NOMO-1 treated with DMSO at 0.1 percent for 48 hours (cell line): ENCODE measurements around the gene PATL2.
"Not testable (repeated sequence)": the region's sequence is repeated elsewhere in the genome, so short reads cannot be mapped to it uniquely, and the experiment has no call there.

Experiments
- DNase-seq: peaks from one replicate; lab custom pipeline; 2025; ENCODE audit not compliant: unreplicated experiment; lab: John Stamatoyannopoulos, UW

The PATL2 gene

DNA sequence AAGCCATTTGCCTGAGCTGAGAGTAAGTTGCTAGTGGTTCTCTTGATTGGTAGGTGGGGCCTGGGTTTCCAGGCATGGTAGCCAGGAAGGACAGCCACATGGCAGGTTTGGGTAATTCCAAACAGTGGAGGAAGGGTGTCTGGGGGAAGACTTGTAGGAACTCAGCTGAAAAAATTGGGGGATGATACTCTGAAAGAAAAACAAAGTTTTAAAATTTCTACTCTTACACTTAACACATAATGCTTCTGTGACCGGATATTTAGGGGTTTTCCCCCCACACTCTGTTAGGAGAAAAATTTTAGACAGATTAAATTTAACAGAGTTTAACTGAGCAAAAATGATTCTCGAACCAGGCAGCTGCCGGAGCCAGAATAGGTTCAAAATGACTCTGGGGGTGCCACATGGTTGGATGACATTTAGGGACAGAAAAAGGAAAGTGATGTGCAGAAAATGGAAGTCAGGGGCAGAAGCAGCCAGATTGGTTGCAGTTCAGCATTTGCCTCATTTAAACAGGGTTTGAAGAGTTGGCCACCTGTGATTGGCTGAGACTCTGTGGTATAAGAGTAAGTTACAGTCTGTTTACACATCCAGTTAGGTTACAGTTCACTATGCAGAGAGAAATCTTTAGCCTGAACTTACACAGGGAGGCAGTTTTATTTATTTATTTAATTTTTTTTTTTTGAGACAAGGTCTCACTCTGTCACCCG is 8.3 kb upstream of the PATL2 start:
- DNase-seq, result no peak

GRCh38 chr15:44718927-44719292 is 7.8 kb upstream of the PATL2 start:
- no peak for DNase-seq

DNA sequence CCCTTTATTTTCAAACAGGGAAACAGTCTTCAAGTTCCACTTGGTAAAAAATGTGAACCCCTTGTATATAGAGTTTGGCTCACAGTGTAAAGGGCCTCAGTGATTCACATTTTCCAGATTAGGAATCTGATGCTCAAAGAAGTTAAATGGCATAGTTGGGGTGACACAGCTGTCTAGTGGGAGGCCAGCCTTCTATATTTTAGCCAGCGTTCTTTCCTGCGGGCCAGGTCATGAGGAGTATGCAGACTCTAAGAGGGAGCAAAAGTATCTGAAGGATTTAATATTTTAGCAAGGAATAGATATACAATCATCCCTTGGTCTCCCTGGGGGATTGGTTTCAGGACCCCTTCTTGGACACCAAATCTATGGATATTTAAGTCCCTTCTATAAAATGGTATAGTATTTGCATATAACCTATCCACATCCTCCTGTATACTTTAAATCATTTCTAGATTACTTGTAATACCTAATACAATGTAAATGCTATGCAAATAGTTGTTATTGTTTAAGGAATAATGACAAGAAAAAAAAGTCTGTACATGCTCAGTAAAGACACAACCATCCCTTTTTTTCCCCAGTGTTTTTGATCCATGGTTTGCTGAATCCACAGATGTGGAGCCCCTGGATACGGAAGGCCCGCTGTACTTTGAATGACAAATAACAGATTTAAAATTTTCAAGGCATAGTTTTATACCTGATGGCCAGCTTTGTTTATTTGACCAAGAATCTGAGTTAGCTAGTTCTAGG is 7.2 kb upstream of the PATL2 start:
- DNase-seq, result no peak

GRCh38 chr15:44716983-44717602 is 6.0 kb upstream of the PATL2 start:
- no peak for DNase-seq

- DNase-seq, result no peak
These were observed 4.7 kb upstream of the PATL2 start for GRCh38 chr15:44715797-44716334.

GRCh38 chr15:44715142-44715796 is 4.1 kb upstream of the PATL2 start:
- DNase-seq, result no peak

GRCh38 chr15:44713006-44713966 is 2.2 kb upstream of the PATL2 start:
- peak; percentile 29 for DNase-seq

- DNase-seq, result peak; percentile 83
These were observed 1.4 kb upstream of the PATL2 start for GRCh38 chr15:44712346-44713005.

- DNase-seq, result peak; percentile 47
These were observed 721 bp upstream of the PATL2 start for GRCh38 chr15:44711743-44712345.

DNA sequence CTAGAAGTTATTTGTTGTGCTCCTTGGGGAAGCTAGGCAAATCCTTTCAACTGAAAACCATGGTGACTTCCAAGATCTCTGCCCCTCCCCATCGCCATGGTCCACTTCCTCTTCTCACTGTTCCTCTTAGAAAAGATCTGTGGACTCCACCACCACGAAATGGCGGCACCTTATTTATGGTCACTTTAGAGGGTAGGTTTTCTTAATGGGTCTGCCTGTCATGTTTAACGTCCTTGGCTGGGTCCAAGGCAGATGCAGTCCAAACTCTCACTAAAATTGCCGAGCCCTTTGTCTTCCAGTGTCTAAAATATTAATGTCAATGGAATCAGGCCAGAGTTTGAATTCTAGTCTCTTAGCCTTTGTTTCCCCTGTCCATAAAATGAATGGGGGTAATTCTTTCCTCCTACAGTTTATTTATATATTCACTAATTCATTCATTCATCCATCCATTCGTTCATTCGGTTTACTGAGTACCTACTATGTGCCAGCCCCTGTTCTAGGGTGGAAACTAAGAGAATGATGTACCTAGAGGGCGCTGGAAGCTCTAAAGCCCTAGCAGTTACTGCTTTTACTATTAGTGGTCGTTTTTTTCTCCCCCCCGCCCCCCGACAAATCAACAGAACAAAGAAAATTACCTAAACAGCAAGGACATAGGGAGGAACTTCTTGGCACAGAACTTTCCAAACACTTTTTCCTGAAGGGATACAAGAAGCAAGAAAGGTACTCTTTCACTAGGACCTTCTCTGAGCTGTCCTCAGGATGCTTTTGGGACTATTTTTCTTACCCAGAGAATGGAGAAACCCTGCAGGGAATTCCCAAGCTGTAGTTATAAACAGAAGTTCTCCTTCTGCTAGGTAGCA is 657 bp downstream of the PATL2 start:
- peak; percentile 86 for DNase-seq

DNA sequence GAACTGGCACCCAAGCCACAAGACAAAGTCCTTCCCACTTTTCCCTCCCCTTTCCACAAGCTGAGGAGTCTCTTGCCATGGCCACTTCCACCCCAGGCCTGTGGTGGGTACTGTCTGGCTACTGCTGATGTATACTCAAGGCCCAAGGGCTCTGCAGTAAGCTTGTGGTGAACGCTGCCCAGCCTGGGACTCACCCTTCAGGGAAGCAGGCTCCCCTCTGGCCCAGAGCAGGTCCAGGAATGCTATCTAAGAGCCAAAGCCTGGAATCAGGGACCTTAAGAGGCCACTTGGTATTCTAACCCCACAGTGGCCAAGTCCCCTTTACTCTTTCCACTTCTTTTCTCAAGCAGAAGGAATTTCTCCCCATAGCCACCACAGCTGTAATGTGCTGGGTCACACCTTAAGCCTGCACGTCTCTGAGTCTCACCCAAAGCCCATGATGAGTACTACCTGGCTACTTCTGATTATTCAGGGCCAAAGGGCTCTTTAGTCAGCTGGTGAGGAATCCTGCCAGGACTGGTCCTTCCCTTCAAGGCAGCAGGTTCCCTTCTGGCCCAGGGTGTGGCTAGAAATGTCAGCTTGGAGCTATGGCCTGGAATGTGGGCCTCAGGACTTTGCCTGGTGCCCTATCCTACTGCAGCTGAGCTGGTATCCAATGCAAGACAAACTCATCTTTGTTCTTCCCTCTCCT is 4.0 kb downstream of the PATL2 start:
- DNase-seq, result no peak

DNA sequence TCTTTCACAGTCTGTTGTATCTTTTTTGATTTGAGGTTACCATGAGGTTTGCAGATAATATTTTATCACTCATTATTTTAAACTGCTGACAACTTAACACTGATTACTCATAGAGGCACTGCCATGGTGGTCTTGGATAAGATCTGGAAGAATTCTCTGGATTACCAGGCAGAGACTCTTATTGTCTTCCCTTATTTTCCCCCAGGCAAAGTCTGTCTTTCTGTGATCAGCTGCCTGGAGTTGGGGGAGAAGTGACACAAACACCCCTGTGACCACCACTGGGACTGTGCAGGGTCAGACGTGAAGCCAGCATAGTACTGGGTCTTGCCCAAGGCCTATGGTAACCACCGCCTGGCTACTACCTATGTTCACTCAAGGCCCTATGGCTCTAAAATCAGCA is 4.7 kb downstream of the PATL2 start:
- no peak for DNase-seq

GRCh38 chr15:44705986-44706385 is 5.1 kb downstream of the PATL2 start:
- no peak for DNase-seq

- not testable (repeated sequence) for DNase-seq
These were observed 10.4 kb downstream of the PATL2 start for GRCh38 chr15:44700676-44701075.

DNA sequence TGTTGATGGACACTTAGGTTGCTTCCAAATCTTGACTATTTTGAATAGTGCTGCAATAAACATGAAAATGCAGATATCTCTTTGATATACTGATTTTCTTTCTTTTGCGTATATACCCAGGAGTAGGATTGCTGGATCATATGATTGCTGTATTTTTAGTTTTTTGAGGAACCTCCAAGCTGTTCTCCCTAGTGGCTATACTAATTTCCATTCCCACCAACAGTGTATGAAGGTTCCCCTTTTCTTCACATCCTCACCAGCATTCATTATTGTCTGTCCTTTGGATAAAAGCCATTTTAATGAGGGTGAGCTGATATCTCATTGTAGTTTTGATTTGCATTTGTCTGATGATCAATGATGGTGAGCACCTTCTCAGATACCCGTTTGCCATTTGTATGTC is 12.5 kb downstream of the PATL2 start:
- no peak for DNase-seq

- DNase-seq, result no peak
These were observed 14.1 kb downstream of the PATL2 start for GRCh38 chr15:44697014-44697413.

GRCh38 chr15:44695294-44695693 is 15.8 kb downstream of the PATL2 start:
- DNase-seq, result no peak

DNA sequence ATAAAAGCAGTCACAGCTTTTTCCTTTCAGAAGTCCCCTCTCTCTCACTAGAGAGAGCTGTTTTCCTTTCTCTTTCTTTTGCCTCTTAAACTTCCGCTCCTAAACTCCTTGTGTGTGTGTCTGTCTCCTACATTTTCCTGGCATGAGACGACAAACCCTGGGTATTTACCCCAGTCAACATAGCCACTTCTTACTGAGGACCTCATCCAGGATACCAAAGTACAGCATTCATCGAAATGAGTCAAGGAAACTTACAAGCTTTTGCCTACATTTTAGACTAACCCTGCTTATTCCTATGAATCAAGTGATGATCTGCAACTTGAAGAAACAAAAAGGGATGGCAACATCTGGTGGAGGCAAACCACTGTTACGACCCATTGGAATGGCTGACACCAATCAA is 16.7 kb downstream of the PATL2 start:
- no peak for DNase-seq
